HFF-Myc (cell line): Measurements from ENCODE around the gene OR13J1.

Experiments
- DNase-seq: peaks from one replicate; pipeline ENCODE4 v3.0.0-alpha.2; 2011; ENCODE audit warnings: low read depth; ENCODE audit errors: extremely low read depth
- H3K4me3 ChIP-seq: replicated peaks from 2 replicates; pipeline ENCODE4 v1.5.1; 2011; ENCODE audit warnings: low read depth, mild to moderate bottlenecking, control low read depth, low read length
- CTCF ChIP-seq: IDR thresholded peaks from 2 replicates; pipeline ENCODE4 v1.5.1; 2012; ENCODE audit warnings: mild to moderate bottlenecking, low read depth, low read length, control low read depth; ENCODE audit errors: missing control alignments

The OR13J1 gene

GRCh38 chr9:35858458-35858857, 11.7 kb downstream of the OR13J1 start:
- no peak for DNase-seq
- TF ChIP-seq CTCF: no peak

GRCh38 chr9:35856882-35857281, 13.3 kb downstream of the OR13J1 start:
- no peak overlapping the region for H3K4me3 ChIP-seq
- no peak for DNase-seq

More at GRCh38 chr9:35858458-35858857, 11.7 kb downstream of the OR13J1 start:
- H3K4me3 ChIP-seq: no peak overlapping the region

GRCh38 chr9:35856206-35856605, 14.0 kb downstream of the OR13J1 start:
- DNase-seq: no peak
- no peak for TF ChIP-seq CTCF
- H3K4me3 ChIP-seq: no peak overlapping the region

More at GRCh38 chr9:35856882-35857281, 13.3 kb downstream of the OR13J1 start:
- TF ChIP-seq CTCF: no peak

GRCh38 chr9:35854091-35854762, 16.0 kb downstream of the OR13J1 start:
- no peak for DNase-seq
- no peak for TF ChIP-seq CTCF
- H3K4me3 ChIP-seq: no peak overlapping the region

DNA sequence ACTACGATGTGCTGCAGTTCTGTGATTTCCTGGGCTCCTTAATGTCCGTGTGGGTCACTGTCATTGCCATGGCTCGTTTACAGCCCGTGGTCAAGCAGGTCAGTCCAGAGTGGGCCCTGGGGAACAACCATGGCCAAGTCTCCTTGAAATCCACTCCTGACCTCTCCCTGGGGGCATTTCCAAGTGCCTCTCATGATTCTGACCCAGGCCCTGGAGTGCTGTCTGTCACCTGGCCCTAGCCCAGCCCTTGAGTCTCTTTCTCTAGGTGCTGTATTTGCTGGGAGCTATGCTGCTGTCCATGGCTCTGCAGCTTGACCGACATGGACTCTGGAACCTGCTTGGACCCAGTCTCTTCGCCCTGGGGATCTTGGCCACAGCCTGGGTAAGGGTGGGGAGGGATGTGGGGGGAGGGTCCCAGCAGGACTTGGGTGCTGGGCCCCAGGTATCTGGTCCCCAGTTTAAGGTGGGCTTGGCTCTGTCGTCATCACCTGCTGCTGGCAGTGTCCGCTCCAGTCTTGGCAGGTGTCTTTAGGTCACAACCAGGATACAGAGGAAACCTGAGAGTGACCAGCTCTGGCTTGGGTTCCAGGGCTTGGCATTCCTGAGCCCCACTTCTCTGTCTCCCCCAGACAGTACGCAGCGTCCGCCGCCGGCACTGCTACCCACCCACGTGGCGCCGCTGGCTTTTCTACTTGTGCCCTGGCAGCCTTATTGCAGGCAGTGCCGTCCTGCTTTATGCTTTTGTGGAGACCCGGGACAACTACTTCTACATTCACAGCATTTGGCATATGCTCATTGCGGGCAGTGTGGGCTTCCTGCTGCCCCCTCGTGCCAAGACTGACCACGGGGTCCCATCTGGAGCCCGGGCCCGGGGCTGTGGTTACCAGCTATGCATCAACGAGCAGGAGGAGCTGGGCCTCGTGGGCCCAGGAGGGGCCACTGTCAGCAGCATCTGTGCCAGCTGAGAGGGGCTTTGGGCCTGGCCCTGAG, 17.0 kb downstream of the OR13J1 start:
- DNase-seq: no peak
- TF ChIP-seq CTCF: no peak
- H3K4me3 ChIP-seq: no peak overlapping the region

DNA sequence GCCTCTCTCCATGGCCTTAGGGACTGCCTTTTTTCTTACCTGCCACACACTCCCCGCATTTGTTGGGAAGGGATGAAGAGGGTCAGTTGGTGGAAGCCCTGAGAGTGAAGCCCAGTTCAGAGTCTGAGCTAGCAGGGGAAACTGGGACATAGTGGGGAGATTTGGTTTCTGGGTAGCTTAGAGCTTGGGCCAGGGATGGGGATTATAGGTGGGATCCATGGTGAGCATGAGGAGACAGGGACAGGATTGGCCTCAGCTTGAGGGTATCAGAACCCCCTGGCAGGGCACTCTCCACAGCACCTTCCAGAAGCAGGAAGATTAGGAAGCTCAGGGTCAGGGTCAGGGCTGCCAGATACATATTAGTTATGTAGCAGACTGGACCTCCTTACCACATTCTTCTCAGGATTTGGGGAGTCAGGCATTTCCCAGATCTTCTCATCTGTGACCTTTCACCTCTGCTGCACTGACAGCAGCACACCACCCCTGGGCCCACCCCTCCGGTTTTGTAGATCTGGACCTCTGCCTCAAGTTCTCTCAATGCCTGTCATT, 17.9 kb downstream of the OR13J1 start:
- no peak for TF ChIP-seq CTCF
- no peak for DNase-seq
- no peak overlapping the region for H3K4me3 ChIP-seq
